Measurements from ENCODE around the gene SHISA3. TPM values are rescaled to one million over a fixed set of nuclear protein-coding genes. Genes with fewer than 3 reads are reported as not detected.

The SHISA3 gene
- total RNA-seq, 2 donors from 2014 or later: 0.36 TPM; not detected in 1

GRCh38 chr4:42415281-42415680 lies 18.0 kb downstream of the SHISA3 start:
- Histone ChIP-seq H3K4me1 (replicated peaks) (no peaks in the 10 kb centered on the region), H3K36me3 (no peaks in the 10 kb centered on the region), H3K4me3 (no peak overlapping the region), H3K27ac (no peak overlapping the region), H3K27me3 (replicated peaks; ENCODE audit: insufficient read depth) (no peaks in the 10 kb centered on the region), H3K9me3 (no peaks in the 10 kb centered on the region)
- intact Hi-C loops (cut with DNase I): no loop called here
- 43% methylated on average over 1 of the region's 1 CpG for WGBS
- TF ChIP-seq CTCF (IDR thresholded peaks at IDR 0.05) (no peak), POLR2A (IDR thresholded peaks at IDR 0.05) (no peak), POLR2AphosphoS5 (IDR thresholded peaks at IDR 0.05) (no peak)
- DNase-seq (ENCODE audit: low spot score): no peak

- intact Hi-C loops (cut with DNase I): no loop called here
- no peak for DNase-seq (ENCODE audit: low spot score)
- TF ChIP-seq POLR2AphosphoS5 (IDR thresholded peaks at IDR 0.05): no peak
- TF ChIP-seq CTCF (IDR thresholded peaks at IDR 0.05): no peak
- no peak for TF ChIP-seq POLR2A (IDR thresholded peaks at IDR 0.05)
- Histone ChIP-seq H3K27me3 (replicated peaks; ENCODE audit: insufficient read depth) (no peaks in the 10 kb centered on the region), H3K9me3 (no peaks in the 10 kb centered on the region), H3K36me3 (no peaks in the 10 kb centered on the region), H3K4me3 (no peak overlapping the region), H3K4me1 (replicated peaks) (no peaks in the 10 kb centered on the region), H3K27ac (no peak overlapping the region)
- 51% methylated on average over 3 of the region's 3 CpGs for WGBS
Measured at GRCh38 chr4:42416017-42416416, 18.7 kb downstream of the SHISA3 start.

GRCh38 chr4:42417550-42417949 lies 20.3 kb downstream of the SHISA3 start:
- intact Hi-C loops (cut with DNase I): no loop called here
- DNase-seq (ENCODE audit: low spot score): no peak

GRCh38 chr4:42420140-42420539 lies 22.9 kb downstream of the SHISA3 start:
- intact Hi-C loops (cut with DNase I): no loop called here
- no peaks in the 10 kb centered on the region for H3K36me3 ChIP-seq
- H3K27ac ChIP-seq: no peak overlapping the region
- TF ChIP-seq POLR2A (IDR thresholded peaks at IDR 0.05) (no peak), POLR2AphosphoS5 (IDR thresholded peaks at IDR 0.05) (no peak), CTCF (IDR thresholded peaks at IDR 0.05) (no peak)
- no peaks in the 10 kb centered on the region for H3K9me3 ChIP-seq
- no peaks in the 10 kb centered on the region for H3K4me1 ChIP-seq (replicated peaks)
- no peak for DNase-seq (ENCODE audit: low spot score)
- H3K4me3 ChIP-seq: no peak overlapping the region
- no peaks in the 10 kb centered on the region for H3K27me3 ChIP-seq (replicated peaks; ENCODE audit: insufficient read depth)
- 92% methylated on average over 5 of the region's 5 CpGs for WGBS

More at GRCh38 chr4:42417550-42417949, 20.3 kb downstream of the SHISA3 start:
- 95% methylated on average over 3 of the region's 3 CpGs for WGBS
- no peaks in the 10 kb centered on the region for H3K36me3 ChIP-seq
- no peaks in the 10 kb centered on the region for H3K27me3 ChIP-seq (replicated peaks; ENCODE audit: insufficient read depth)
- no peak for TF ChIP-seq CTCF (IDR thresholded peaks at IDR 0.05)
- TF ChIP-seq POLR2AphosphoS5 (IDR thresholded peaks at IDR 0.05): no peak
- TF ChIP-seq POLR2A (IDR thresholded peaks at IDR 0.05): no peak
- H3K4me3 ChIP-seq: no peak overlapping the region
- H3K9me3 ChIP-seq: no peaks in the 10 kb centered on the region
- no peak overlapping the region for H3K27ac ChIP-seq
- H3K4me1 ChIP-seq (replicated peaks): no peaks in the 10 kb centered on the region

GRCh38 chr4:42425146-42426065 lies 28.1 kb downstream of the SHISA3 start:
- Histone ChIP-seq H3K27ac (no peak overlapping the region), H3K4me1 (replicated peaks) (no peaks in the 10 kb centered on the region), H3K9me3 (no peaks in the 10 kb centered on the region), H3K4me3 (no peak overlapping the region), H3K36me3 (no peaks in the 10 kb centered on the region), H3K27me3 (replicated peaks; ENCODE audit: insufficient read depth) (no peaks in the 10 kb centered on the region)
- no peak for DNase-seq (ENCODE audit: low spot score)
- intact Hi-C loops (cut with DNase I): no loop called here
- 89% methylated on average over 19 of the region's 19 CpGs for WGBS
- TF ChIP-seq POLR2A (IDR thresholded peaks at IDR 0.05) (no peak), CTCF (IDR thresholded peaks at IDR 0.05) (no peak)

All from prostate gland (tissue), 2 donors.